Suprapubic skin (tissue), 4 donors: ENCODE data around the gene NR1D2. TPM values are rescaled to one million over a fixed set of nuclear protein-coding genes. Genes with fewer than 3 reads are reported as not detected.
"Not testable (repeated sequence)": the region's sequence is repeated elsewhere in the genome, so short reads cannot be mapped to it uniquely, and the experiment has no call there.

Experiments used
- DNase-seq, 2 donors: peaks; one replicate each; pipeline ENCODE4 v3.0.0-alpha.2; 2019; ENCODE audit warnings: low spot score in 2 of 2
- H3K27ac ChIP-seq: fragments of 200-600 bp; sonication (generic); one replicate; pipeline ENCODE4 v1.5.1; 2019
- H3K27me3 ChIP-seq: fragments of 200-600 bp; sonication (generic); one replicate; pipeline ENCODE4 v1.5.1; 2019
- H3K36me3 ChIP-seq: fragments of 200-600 bp; sonication (generic); one replicate; pipeline ENCODE4 v1.5.1; 2019
- H3K4me1 ChIP-seq: fragments of 200-600 bp; sonication (generic); one replicate; pipeline ENCODE4 v1.5.1; 2019
- H3K4me3 ChIP-seq: fragments of 200-600 bp; sonication (generic); one replicate; pipeline ENCODE4 v1.5.1; 2019; ENCODE audit warnings: mild to moderate bottlenecking
- H3K9me3 ChIP-seq: fragments of 200-600 bp; sonication (generic); one replicate; pipeline ENCODE4 v1.5.1; 2019
- EP300 ChIP-seq: sonication (generic); formaldehyde crosslinking; IDR thresholded peaks from one replicate; pipeline ENCODE4 v1.6.1; 2017; ENCODE audit warnings: antibody characterized with exemption
- POLR2A ChIP-seq, 2 donors: fragments of 450-650 bp; IDR thresholded peaks; one replicate each; pipeline ENCODE4 v1.6.1; 2017; ENCODE audit warnings: antibody characterized with exemption in 2 of 2, mild to moderate bottlenecking in 2 of 2, moderate library complexity in 2 of 2
- POLR2AphosphoS5 ChIP-seq, 3 donors: sonication (generic); formaldehyde crosslinking; IDR thresholded peaks; one replicate each; pipeline ENCODE4 v1.6.1; 2017; ENCODE audit warnings: antibody characterized with exemption in 3 of 3
- WGBS: methylation state at CpG from one replicate; pipeline ENCODE4 v1.1.5; 2018; 5-methylcytosine and 5-hydroxymethylcytosine counted together
- total RNA-seq, 4 donors: library from RNA; depleted of rRNA; stranded (reverse); fragments of >200 nt; gene quantifications; one replicate each; pipeline ENCODE4 v1.1.0, GENCODE V29; 2016
- TF ChIP-seq, protein P1 (sequence below), 2 donors: fragments of 200-600 bp in 1 of 2; fragments of 450-650 bp in 1 of 2; sonication (generic) in 1 of 2; IDR thresholded peaks; one replicate each; pipeline ENCODE4 v1.5.1; 2016 to 2019; ENCODE audit warnings: antibody characterized with exemption in 2 of 2, mild to moderate bottlenecking in 1 of 2, moderate library complexity in 1 of 2

NR1D2 gene
- total RNA-seq, 4 donors from 2014 or later = 24.4 to 44.1 (median 39.1) TPM

DNA sequence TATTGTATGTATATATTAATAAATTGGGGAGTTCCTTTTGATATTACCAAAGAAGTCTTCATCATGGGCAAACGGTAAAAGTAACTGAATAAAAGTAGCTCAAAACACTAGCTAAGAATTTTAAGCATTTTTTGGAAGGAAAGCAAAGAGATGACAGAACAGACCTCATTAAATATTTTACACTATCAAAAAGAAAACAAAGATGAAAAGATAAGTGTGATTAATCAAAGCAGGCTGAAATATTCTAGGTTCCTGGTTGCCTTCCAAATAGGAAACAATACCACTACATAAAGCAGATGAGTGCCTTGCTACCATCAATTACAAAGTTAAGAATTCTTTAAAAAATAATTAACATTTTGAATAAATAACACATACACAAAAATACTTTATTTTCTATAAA is 31.9 kb upstream of the NR1D2 start:
- H3K4me3 ChIP-seq = no peak overlapping the region
- WGBS = 48% methylated on average over 1 of the region's 1 CpG

DNA sequence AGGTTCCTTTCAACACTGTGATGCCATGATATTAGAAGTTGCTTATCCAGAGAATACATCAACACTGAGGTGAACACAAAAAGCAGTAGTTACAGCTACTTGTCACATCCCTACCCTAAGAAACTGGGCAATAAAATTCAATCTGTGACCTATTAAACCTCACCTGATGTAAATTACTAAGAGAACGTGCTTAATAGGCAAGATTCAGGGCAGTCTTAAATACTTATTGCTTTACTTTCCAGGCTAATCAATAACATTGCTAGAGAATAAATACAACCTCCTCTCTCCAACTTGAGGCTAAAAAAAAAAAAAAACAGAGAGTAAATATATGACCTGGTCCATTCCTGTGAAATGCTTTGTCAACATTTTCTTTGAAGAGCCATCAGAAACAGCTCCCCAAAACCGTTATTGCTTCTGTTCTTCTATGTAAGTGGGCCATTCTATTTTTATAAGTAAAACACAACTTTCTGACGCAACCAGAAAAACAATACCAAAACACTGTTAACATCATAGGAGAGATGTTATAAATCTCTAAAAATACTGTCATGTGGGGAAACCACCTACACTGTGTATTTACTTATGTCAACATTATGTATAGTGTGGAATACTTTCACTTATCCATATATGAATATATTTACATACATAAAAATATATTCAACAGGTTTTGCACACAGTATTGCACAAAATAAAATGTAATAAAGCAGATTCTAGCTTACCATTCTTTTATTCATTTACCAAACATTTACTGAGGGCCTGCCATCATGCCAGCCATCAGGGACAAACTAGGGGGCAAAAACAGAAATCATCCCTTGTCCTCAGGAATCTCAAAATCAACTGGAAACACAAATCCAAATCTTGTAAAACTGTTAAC is 31.0 kb upstream of the NR1D2 start:
- WGBS = 59% methylated on average over 3 of the region's 3 CpGs
- no peak overlapping the region for H3K27ac ChIP-seq
- no peak overlapping the region for H3K4me3 ChIP-seq
- H3K36me3 ChIP-seq = peaks cover 17% of the 10 kb centered on the region
- no peaks in the 10 kb centered on the region for H3K27me3 ChIP-seq
- no peaks in the 10 kb centered on the region for H3K9me3 ChIP-seq
- peaks cover 28% of the 10 kb centered on the region for H3K4me1 ChIP-seq
- no peak for DNase-seq
- TF ChIP-seq, protein P1, sequence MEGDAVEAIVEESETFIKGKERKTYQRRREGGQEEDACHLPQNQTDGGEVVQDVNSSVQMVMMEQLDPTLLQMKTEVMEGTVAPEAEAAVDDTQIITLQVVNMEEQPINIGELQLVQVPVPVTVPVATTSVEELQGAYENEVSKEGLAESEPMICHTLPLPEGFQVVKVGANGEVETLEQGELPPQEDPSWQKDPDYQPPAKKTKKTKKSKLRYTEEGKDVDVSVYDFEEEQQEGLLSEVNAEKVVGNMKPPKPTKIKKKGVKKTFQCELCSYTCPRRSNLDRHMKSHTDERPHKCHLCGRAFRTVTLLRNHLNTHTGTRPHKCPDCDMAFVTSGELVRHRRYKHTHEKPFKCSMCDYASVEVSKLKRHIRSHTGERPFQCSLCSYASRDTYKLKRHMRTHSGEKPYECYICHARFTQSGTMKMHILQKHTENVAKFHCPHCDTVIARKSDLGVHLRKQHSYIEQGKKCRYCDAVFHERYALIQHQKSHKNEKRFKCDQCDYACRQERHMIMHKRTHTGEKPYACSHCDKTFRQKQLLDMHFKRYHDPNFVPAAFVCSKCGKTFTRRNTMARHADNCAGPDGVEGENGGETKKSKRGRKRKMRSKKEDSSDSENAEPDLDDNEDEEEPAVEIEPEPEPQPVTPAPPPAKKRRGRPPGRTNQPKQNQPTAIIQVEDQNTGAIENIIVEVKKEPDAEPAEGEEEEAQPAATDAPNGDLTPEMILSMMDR (IDR thresholded peaks at IDR 0.05) = no peak
- TF ChIP-seq EP300 = no peak
- TF ChIP-seq POLR2AphosphoS5 (IDR thresholded peaks at IDR 0.05) = no peak
- no peak for TF ChIP-seq POLR2A (IDR thresholded peaks at IDR 0.05)

More for the DNA sequence above, 31.9 kb upstream of the NR1D2 start:
- H3K36me3 ChIP-seq = peaks cover 10% of the 10 kb centered on the region
- no peak overlapping the region for H3K27ac ChIP-seq
- TF ChIP-seq, protein P1 (IDR thresholded peaks at IDR 0.05) = no peak
- TF ChIP-seq POLR2A (IDR thresholded peaks at IDR 0.05) (no peak), EP300 (no peak), POLR2AphosphoS5 (IDR thresholded peaks at IDR 0.05) (no peak)
- no peaks in the 10 kb centered on the region for H3K9me3 ChIP-seq
- peaks cover 21% of the 10 kb centered on the region for H3K4me1 ChIP-seq
- no peak for DNase-seq
- no peaks in the 10 kb centered on the region for H3K27me3 ChIP-seq

DNA sequence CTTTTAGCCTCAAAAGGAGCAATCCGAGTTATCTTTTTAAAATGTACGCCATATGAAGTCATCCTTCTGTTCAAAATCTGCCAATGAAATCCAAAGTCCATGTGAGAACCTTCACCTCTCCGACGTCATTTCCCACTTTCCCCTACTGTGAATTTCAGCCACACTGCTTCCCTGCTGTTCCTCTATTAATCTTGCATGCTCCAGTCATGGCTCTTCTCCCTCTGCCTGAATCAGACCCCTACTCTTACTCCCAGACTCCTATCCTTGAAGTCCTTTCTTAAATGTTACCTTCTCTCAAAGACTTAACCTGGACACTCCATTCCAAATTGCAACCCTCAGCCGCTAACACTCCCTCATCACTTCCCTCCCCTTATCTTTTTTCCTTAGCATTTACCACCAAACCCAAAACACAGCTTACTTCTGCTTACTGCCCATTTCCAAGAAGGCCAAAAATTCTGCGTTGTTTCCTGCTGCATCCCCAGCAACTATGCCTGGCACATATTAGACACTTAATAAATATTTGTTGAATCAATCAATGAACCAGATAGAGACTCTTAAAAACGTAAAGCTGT is 29.5 kb upstream of the NR1D2 start:
- TF ChIP-seq POLR2AphosphoS5 (IDR thresholded peaks at IDR 0.05) (no peak), EP300 (no peak), POLR2A (IDR thresholded peaks at IDR 0.05) (no peak)
- TF ChIP-seq, protein P1 (IDR thresholded peaks at IDR 0.05) = no peak
- peaks cover 23% of the 10 kb centered on the region for H3K36me3 ChIP-seq
- H3K27ac ChIP-seq = no peak overlapping the region
- no peaks in the 10 kb centered on the region for H3K27me3 ChIP-seq
- peaks cover 38% of the 10 kb centered on the region for H3K4me1 ChIP-seq
- 51% methylated on average over 7 of the region's 7 CpGs for WGBS
- peak overlapping the region; percentile 86 for H3K4me3 ChIP-seq
- no peaks in the 10 kb centered on the region for H3K9me3 ChIP-seq
- DNase-seq = no peak

DNA sequence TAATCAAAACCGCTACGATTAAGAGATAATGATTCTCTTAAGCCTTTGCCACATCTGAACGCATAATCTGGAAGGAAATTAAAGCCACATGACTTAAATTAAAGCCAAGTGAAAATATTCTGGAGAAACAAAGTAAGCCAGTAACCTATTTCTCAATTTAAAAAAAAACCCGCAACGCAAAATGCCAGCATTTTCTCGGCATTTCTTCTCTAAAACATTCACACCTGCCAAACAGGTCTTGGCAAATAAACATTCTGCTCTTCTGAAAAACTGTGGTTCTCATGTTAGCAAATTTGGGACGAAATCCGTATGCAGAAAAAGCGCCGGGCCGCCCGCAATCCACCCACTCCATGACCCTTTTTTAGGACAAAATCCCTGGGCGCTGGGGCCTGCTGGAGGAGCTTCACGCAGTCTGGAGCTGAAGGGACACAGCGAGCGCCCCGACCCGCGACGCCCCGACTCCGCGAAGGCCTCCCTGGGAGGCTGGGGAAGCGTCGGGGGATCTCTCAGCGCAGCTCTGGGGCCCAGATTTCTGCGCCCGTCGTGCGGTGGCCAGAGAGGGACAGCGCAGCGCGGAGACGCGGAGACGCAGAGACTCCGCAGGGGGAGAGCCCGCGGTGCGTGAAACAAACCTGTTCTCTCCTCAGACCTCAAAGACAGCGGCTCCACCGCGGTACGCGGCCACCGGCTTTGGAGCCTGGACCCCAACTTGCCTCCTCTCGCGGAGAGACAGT is 28.8 kb upstream of the NR1D2 start:
- DNase-seq = peak in 1 of 2 donors; percentile 80
- peak overlapping the region; percentile 86 for H3K4me3 ChIP-seq
- H3K9me3 ChIP-seq = no peaks in the 10 kb centered on the region
- peaks cover 28% of the 10 kb centered on the region for H3K36me3 ChIP-seq
- H3K27me3 ChIP-seq = no peaks in the 10 kb centered on the region
- under 1% methylated on average over 45 of the region's 48 CpGs for WGBS
- peaks cover 38% of the 10 kb centered on the region for H3K4me1 ChIP-seq
- no peak for TF ChIP-seq POLR2AphosphoS5 (IDR thresholded peaks at IDR 0.05)
- TF ChIP-seq EP300 = peak; percentile 6
- peak overlapping the region; percentile 95 for H3K27ac ChIP-seq

DNA sequence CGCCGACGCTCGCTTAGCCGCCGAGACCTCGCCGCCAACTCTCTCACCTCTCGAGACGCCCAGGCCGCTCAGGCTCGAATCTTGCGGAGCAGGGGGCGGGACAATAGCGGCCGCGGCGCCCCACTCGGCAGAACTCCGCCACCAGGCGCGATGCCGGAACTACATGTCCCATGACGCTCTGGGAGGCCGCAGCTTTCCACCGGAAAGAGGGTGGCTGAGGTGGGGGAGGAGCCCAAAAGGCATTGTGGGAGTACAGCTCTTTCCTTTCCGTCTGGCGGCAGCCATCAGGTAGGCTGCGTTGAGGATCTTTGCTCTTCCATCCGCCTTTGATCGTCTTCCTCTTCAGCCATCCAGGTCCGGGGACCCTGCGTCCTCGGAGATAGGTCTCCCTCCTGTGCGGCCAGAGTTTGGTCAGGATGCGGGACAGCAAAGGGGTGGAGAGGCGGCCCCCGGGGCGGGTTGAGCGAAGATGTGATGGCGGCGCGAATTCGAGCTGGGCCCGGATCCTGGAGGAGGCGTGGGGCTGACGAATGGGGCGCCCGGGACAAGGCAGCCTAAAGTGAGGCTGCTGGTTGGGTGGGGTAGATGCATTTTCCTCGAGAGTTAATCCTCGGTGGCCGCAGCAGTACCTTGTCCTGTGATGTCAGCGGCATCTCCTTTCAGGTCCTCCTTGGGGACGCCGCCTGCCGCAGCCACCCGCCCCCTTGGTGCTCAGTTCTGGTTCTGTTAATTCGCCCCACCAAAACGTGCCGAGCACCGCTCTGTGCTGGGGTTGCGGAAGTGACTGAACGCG is 28.0 kb upstream of the NR1D2 start, which contains the start of the genes NKIRAS1 and RPL15:
TSS of gene NKIRAS1 (minus strand) at position 105 of the 793 bp plus-strand sequence. CDS start 6,086 bp downstream, outside the sequence.
TSS of gene RPL15 (plus strand) at position 247 of the 793 bp plus-strand sequence. CDS start 728 bp downstream, outside the sequence.
- WGBS = 0% methylated on average over 23 of the region's 64 CpGs
- H3K9me3 ChIP-seq = no peaks in the 10 kb centered on the region
- H3K27ac ChIP-seq = peak within 1 kb of the TSS; percentile 95
- H3K4me1 ChIP-seq = peaks cover 38% of the 10 kb centered on the region
- no peaks in the 10 kb centered on the region for H3K27me3 ChIP-seq
- H3K36me3 ChIP-seq = peaks cover 34% of the 10 kb centered on the region
- peak; percentile 98 to 99 for DNase-seq
- H3K4me3 ChIP-seq = peak within 1 kb of the TSS; percentile 86
- TF ChIP-seq POLR2A (IDR thresholded peaks at IDR 0.05) (peak; percentile 96 to 97), EP300 (no peak), POLR2AphosphoS5 (IDR thresholded peaks at IDR 0.05) (peak; percentile 97 to 99 (median 99))
- TF ChIP-seq, protein P1 (IDR thresholded peaks at IDR 0.05) = peak; percentile 28 to 65

DNA sequence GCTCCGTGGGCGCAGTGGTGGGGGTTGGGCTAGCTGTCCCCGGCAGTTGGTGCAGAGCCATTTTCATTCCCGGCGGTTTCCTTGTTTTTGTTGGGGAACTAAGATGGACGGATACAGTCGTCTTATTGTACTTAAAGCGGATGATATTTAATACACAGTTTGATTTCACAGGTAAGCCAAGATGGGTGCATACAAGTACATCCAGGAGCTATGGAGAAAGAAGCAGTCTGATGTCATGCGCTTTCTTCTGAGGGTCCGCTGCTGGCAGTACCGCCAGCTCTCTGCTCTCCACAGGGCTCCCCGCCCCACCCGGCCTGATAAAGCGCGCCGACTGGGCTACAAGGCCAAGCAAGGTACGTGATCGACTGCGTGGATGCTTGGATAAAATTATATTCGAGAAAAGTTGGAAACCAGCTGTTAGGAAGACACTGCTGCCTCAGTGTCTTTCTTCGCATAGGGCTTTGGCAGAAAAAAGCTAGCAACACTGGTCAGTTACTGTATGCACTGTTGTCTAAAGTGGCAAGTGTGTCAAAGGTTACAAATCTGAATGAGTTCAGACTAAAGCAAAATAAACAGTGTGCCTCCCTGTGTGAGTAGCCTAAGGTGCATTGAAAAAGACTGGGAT is 27.3 kb upstream of the NR1D2 start:
- Histone ChIP-seq H3K27ac (peak overlapping the region; percentile 95), H3K4me1 (peaks cover 38% of the 10 kb centered on the region), H3K4me3 (peak overlapping the region; percentile 86), H3K36me3 (peaks cover 41% of the 10 kb centered on the region)
- not testable (repeated sequence) for H3K27me3 ChIP-seq, H3K9me3 ChIP-seq, DNase-seq
- 2% methylated on average over 20 of the region's 21 CpGs for WGBS

DNA sequence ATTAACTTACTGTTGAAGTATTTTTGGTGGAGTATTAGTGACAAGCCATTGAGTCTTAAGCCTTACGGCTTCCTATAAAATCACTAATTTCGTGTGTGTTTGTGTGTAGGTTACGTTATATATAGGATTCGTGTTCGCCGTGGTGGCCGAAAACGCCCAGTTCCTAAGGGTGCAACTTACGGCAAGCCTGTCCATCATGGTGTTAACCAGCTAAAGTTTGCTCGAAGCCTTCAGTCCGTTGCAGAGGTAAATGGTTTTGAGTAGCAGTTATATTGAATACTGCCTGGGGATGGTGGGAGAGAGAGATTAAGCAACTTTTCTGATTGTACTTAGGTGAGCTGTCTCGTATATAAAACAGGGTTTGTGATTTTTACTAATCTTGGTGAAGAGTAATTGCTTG is 26.8 kb upstream of the NR1D2 start:
- peaks cover 35% of the 10 kb centered on the region for H3K4me1 ChIP-seq
- not testable (repeated sequence) for H3K27me3 ChIP-seq, H3K9me3 ChIP-seq, DNase-seq
- H3K36me3 ChIP-seq = peaks cover 42% of the 10 kb centered on the region
- H3K27ac ChIP-seq = peak overlapping the region; percentile 95
- WGBS = 26% methylated on average over 12 of the region's 12 CpGs
- H3K4me3 ChIP-seq = peak overlapping the region; percentile 86
